Measurements from ENCODE around the gene LARGE1.

Gene LARGE1

DNA sequence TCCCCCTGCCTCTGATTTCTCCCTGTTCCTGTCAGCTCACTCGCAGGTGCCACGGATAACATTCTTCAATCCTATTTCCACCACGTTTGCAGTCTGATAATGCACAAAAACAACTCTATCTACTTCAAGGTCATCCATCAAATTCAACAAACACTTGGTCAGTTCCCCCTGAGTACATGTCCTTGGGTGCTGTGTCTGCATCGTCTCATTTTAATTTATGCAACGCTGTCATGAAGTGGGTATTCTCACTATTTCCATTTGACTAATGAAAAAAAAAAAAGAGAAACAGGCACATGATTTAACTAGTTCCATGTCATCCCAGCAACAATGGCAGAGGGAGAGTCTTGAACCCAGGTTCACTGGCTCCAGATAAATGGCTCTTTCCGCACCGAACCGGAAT lies 262.6 kb downstream of the LARGE1 start:
- no peak for DNase-seq (ENCODE audit: low spot score)

DNA sequence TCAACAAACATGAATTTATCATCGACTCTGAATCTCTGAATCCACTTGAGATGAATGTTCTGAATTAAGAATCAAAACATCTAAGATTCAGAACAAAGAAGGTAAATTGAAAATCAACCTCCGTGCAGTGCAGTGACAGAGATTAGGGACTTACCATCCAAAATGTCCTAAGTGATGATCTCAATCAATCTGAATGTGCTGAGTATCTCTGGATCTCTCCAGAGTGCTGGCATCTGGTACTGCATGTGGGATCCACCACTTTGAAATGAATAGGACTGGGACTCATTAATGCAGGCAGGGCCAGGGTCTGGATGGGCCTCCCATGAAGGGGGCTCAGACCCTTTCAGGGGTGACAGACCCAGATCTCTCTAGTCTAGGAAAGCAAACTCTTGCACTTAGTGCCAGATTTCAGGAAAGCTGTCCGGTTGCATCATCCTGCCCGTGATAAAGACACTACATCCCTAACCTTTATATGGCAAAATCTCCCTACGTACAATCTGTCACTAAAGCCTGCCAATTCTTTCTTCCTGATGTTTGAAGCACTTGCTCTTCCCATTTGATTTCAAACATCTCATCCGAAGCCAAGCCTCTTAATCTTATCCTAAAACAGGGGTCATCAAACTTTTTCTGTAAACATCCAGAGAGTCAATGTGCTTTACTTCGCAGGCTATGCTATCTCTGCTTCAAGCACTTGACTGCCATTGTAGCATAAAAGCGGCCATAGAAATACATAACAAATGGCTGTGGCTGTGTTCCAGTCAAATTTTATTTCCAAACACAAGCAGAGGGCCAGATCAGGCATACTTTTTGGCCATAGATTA lies 263.3 kb downstream of the LARGE1 start:
- DNase-seq (ENCODE audit: low spot score), result no peak

DNA sequence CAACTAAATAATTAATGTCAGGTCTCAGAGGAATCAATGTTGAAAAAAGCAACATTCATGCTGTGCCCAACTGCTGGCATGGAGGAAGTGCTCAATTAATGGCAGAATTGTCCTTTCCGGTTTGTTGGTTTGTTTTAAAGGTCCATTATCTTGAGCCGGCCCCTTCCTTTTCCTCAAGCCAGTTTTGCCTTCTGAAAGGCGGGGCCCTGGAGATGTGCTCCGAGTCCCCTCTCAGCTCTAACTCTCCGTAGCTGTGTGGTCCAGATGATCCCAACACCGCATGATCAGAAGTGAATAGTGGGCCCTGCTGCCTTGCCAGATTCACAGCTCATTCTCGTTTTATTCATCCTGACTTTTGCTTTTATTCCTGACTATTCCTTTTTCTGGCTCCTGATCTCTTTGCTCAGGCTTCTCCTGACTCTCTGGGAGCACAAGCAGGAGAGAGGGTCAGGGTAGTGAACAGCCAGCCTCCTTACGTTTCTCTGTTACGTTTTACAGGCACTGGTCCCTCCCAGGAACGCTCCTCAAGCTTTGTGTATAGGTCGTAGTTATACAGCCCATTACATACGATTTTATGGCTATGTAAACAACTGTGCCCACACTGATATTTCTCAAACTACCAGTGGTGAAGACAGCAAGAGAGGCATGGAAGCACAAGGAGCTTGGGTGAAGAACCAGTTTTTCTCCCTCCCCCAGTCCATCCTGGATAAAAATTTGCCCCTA lies 265.9 kb downstream of the LARGE1 start:
- no peak for DNase-seq (ENCODE audit: low spot score)

DNA sequence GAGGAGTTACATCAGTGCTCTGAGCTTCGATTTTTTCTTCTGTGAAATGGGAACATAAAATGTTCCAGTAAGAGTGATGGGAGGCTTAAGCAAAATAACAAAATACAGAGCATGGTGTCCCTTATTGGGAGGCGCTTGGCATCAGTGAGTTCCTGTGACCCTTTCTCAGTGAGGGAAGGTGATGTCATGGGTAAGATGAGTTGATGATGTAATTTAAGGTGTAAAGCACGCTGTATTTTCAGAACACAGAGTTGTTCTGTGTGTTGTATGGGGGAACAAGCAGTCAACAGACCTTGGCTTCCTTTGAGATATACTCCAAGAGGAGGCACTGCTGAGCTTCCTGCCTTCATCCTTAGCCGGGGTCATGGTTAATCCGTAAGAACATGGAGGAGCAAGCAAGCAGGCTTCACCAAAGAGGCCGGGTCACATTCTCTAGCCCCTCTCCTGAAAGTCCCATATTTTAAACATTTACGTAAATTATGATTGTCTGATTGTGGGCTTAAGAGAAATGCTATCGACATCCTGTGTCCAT lies 266.7 kb downstream of the LARGE1 start:
- no peak for DNase-seq (ENCODE audit: low spot score)

DNA sequence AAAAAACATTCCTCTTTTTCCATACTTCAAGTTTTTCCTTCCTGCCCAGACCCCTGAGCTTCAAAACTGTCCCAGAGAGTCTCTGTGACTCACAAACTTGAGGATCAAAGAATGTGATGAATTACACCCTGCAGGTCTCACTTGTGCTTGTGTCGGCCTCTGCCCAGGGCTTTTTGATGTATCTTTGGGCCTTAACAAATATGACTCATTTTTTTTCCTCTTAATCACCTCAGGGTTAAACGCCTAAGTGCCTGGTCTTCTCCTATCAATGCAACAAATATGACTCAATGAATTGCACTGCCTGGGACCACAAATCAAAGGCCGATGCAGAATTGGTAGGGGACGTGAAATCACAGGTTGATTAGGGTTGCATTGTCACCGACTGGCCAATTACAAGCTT lies 267.7 kb downstream of the LARGE1 start:
- no peak for DNase-seq (ENCODE audit: low spot score)

DNA sequence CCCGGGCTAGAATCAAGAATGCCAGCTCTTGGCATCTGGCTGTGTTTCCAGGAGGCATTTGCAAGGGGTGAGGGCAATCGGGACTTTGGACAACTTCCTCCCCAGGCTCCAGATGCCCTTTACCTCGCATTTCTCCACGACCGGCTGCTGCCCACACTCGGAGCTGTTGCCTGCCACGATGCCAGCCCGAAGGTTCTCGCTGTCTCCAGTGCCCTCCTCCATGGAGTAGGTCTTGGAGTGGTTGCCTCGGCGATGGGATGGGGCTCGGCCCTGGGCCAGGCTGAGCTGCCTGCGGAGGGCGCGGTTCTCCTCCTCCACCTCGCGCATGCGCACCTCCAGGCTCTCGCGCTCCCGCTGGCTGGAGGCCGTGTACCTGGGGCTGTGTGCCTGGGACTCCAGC lies 270.0 kb downstream of the LARGE1 start:
- DNase-seq (ENCODE audit: low spot score), result no peak

DNA sequence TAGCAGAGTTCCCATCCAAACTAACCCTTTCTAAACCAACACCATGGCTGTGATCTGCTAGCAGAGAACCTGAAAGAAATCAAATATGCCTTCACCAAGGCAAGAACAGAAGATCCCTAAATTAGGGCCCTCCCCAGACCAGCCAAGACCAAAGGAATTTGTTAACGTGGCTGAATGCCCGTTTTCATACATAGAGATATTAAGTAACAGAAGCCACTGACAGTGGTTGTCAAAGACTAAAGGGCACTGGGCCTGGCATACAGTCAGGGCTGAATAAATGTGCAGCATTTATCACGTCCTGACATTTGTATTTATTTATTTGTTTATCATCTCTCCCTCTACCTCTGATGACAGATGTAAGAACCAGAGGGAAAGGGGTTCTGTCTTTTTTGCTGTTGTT lies 271.8 kb downstream of the LARGE1 start:
- DNase-seq (ENCODE audit: low spot score), result no peak

DNA sequence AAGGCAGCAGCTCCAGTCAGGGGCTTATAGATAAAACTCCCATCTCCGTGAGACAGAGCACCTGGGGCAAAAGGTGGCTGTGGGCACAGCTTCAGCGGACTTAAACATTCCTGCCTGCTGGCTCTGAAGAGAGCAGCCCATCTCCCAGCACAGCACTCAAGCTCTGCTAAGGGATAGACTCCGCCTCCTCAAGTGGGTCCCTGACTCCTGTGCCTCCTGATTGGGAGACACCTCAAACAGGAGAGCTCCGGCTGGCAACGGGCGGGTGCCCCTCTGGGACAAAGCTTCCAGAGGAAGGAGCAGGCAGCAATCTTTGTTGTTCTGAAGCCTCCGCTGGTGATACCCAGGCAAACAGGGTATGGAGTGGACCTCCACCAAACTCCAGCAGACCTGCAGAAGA lies 279.4 kb downstream of the LARGE1 start:
- DNase-seq (ENCODE audit: low spot score), result no peak

DNA sequence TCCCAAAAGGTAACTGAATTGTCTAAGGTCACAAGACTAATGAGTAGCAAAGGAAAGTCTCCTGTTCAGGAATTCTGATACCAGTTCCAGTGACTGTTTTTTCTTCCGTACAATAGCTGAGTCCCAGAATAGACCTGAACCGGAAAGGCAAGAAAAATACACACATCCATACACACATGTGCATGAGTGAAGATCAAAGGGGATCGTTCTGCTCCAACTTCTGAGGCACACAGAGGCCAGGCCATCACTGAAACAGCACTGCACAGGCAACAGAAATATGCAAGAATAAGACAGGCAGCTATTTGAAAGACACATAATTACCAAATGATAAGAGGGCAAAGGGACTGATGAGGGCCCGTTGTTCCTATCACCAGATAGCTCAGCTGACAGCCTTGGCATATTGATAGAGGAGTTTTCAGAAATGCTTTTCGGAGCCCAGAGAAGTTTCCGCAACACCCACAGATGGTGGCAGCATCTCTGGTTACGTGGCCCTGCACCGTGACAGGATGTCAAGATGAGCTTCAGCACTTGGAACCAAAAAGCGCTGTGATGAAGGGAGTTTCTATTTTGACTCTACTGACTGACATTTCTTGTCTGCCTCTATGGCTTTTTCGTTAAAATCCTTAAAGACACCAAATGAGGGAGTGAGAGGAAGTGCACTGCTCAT lies 280.6 kb downstream of the LARGE1 start:
- DNase-seq (ENCODE audit: low spot score), result no peak

DNA sequence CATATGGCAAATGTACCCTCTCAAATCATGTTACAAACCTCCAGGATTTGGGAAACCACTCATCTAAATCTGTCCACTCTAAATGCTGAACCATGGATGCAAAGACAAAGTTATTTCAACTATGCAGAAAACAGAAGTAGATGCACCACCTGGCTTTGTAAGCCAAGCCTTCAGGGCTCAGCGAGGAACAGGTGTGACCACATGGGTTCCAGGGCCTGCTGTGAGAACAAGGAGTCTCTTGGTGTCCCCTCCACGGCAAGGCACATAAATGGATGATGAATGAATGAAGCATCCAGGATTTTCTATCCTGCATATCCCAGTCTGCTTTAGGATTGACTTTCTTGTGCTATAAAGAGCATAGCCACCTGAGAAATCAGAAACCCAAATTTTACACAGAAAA lies 284.5 kb downstream of the LARGE1 start:
- DNase-seq (ENCODE audit: low spot score), result no peak

DNA sequence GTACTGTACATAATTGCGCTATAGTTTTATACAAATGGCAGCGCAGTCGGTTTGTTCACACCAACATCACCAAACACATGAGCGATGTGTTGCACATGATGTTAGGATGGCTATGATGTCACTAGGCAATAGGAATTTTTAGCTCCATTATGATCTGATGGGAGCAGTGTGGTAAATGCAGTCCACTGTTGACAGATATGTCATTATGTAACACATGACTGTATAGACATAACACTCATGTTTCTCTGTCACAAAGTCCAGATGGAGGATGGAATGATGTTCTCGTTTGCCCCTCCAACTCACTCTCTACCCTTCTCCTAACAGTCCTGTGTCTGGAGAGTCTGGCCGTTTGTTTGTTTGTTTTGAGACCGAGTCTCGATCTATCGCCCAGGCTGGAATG lies 288.5 kb downstream of the LARGE1 start:
- DNase-seq (ENCODE audit: low spot score), result no peak

DNA sequence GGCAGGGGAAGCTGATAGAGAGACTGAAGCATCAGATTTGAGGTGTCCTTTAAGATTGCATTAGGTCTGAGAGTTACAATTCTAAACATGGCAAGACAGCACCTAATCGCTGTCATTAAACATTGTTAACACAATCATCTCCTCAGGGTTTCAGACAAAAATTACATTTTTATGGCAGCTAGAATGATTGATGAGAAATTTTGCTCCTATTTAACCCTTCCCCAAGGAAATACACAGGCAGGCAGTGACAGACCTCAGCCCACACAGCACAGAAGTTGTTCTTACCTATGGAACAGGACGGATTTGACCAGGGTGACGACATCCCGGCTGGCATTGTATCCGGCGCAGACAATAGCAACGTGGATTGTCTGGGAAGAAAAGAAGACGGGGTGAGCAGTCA lies 294.3 kb downstream of the LARGE1 start:
- DNase-seq (ENCODE audit: low spot score), result no peak

DNA sequence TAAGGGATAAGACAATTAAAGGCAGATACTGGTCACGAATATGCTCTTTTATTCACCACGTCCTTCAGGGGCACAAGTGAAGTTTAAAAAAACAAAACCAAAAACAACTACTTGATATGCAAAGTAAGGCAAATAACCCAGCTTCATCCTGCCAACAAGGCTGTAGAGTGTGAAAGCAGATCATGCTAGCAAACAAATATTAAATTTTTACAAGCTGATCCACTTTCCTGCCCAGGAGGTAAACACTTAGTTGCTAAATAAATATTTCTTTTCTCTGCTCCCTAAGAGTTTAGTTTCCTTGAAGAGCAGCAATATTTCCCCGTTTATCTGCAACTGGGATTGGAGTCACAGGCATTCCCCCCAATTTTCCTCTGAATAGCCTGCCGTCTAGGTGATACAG lies 300.2 kb downstream of the LARGE1 start:
- DNase-seq (ENCODE audit: low spot score), result no peak

DNA sequence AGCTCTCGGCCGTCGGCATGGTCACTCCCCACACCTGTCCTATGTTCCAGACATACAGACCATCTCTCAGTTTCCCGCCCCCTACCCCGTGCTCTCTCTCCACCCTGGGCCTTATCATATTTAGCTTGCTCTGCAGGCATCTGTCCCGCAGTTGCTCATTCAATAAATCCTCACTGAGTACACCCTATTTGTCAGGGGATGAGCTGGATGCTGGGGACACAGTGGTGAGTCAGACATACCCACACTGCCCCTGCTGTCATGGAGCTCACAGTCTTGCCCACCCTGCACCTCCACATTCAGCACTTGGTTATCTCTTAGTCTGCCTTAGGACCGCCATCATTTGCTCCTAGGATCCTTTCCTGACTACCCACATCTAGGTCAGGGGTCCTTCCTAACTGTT lies 313.8 kb downstream of the LARGE1 start:
- DNase-seq (ENCODE audit: low spot score), result no peak

DNA sequence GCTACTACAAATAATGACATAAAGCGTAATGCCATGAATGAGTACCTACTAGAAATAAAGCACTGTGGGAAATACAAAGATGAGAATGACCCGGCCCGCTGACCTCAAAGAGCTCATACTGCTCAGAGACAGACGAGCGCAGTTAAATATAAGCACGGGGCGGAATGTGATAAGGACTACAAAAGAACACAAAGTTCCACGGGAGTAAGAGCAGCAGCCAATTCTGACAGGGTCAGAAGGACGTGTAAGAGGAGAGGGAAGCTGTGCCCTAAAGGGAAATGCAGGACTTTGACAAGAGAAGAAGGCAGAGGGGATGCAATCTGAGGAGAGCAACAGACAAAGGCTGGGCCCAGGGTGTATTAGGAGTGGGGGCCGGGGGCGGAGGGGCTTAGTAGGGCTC lies 314.6 kb downstream of the LARGE1 start:
- DNase-seq (ENCODE audit: low spot score), result no peak

DNA sequence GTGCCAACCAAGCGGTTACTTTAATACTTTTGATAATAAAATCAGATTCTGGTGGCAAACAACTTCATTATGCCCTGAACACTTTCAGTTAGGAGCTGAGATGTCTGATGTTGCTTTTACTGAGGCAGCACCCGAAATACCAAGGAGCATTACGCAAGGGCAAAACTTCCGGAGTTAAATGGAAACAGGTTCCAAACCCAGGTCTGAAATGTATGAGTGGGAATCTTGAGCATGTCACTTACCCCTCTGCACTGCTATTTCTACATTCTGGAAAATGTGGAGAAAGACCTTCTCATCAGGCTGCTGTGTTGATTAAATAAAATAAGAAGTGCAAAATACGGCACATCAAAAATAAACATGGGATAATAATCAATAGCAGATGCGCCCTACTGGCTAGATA lies 315.1 kb downstream of the LARGE1 start:
- no peak for DNase-seq (ENCODE audit: low spot score)

DNA sequence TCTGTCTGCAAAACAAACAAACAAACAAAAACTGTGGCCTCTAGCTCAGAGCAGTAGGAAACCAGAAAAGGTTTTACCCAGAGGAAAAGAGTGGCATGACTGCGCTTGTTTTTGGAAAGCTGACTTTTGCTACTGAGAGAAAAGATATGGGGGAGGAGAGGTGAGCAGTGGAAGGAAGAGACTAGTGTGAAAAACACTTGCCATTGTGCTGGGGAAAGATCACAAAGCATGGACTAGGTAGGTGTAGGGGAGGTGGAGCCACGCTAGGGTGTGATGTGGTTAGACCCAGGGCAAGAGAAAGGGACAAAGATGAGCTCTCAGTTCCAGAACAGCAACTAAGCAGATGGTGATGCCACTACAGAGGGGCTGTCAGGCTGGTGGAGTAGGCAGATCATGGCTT lies 319.2 kb downstream of the LARGE1 start:
- DNase-seq (ENCODE audit: low spot score), result no peak

DNA sequence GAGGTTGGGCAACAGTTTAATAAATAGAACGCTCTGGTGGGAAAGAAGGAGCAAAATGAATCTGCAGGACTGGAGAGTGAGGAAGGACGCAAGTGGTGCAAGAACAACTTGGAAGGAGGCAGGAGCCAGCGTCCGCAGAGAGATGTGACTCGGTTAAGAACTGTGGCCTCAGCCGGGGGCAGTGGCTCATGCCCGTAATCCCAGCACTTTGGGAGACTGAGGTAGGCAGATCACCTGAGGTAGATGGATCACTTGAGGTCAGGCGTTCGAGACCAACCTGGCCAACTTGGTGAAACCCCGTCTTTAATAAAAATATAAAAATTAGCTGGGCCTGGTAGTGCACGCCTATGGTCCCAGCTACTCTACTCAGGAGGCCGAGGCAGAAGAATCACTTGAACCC lies 319.7 kb downstream of the LARGE1 start:
- no peak for DNase-seq (ENCODE audit: low spot score)

DNA sequence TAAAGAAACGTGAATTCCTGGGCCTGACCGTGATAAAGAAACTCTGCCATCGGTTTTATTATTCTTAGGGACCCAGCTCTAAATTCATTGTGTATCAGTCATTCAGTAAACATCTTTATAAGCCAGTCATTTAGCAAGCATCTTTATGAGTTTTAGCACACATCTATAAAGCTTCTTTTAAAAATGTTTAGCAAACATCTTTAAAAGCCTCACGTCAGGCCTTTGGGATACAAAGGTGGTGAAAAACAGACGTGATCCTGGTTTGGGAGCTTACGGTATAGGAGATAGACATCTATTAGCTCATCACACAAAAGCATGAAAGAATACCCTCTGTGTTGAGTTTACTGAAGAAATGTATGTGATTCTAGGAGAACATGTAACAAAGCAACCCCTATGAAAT lies 320.2 kb downstream of the LARGE1 start:
- DNase-seq (ENCODE audit: low spot score), result no peak

DNA sequence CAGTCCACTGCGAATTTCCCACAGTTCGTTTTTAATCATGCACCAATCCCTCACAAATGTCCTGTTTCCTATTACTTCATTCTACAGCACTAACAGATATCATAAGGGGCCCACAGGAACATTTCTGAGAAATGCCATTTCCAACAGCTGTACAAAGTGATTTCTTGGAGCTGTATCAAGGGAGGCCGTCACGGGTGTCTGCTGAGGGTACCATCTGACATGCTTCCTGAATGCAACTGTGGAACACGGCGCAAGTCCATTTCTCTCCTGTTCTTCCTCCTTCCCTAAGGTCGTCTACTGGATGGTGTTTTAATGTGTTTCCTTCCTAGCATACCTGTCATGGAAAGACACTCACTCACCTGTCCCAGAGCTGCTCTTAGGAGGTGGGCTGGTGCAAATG lies 320.7 kb downstream of the LARGE1 start:
- DNase-seq (ENCODE audit: low spot score), result no peak

DNA sequence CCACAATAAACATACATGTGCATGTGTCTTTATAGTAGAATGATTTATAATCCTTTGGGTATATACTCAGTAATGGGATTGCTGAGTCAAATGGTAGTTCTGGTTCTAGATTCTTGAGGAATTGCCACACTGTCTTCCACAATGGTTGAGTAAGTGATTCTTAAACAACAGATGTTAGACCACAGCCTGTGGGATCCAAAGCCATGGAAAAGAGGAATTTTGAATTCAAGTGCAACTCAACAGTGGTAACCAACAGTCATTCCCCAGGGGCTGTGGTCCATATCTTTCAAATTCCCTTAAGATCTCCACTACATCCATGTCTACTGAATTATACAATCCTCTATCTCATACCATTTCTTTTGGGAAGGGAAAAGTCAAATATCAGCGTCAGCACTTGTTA lies 321.5 kb downstream of the LARGE1 start:
- DNase-seq (ENCODE audit: low spot score), result no peak

DNA sequence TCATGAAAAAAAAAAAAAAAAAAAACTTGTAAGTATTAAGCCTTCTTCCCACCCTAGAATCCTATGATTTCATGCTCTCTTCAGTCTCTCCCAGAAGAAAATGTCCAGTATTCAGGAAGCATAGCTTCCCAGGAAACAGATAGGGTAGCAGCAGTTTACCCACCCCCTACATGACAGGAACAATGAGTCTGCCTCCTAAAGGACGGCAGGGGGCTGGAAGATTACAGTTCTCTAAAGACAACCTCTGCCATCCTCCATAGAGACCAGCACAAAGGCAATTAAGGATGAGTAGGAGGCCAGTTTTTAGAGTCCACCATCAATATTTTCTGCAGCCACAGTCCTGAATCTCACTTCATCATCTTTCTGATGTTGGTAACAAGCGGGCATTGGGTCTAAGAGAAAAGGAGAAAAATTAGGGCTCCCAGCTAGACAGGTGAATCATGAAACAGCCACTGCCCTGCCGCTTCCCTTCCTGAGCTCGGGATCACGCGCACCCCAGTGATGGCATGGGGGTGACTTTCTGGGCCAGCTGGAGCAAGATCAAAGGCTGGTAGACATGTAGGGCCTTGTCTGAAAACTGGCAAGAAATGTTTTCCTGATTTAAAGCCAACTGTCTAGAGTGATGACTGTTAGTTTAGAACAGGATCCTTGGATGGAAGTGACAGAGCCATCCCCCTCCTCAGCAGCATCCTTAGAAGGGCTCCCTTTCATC lies 322.8 kb downstream of the LARGE1 start:
- DNase-seq (ENCODE audit: low spot score), result no peak
